CD4-positive, alpha-beta T cell (primary cell): ENCODE measurements around the gene DDX43. TPM values are rescaled to one million over a fixed set of nuclear protein-coding genes. Genes with fewer than 3 reads are reported as not detected.
"Not testable (repeated sequence)": the region's sequence is repeated elsewhere in the genome, so short reads cannot be mapped to it uniquely, and the experiment has no call there.

ENCODE experiments used
- ATAC-seq: fragments of 200-7000 bp; cut with Tn5 transposase; one replicate; pipeline ENCODE4 v1.10.0; 2022; ENCODE audit warnings: mild to moderate bottlenecking; ENCODE audit not compliant: poor library complexity
- CTCF ChIA-PET: fragments of 350-600 bp; sonication (Branson Sonifier 250); formaldehyde crosslinking; loops from one replicate; lab custom pipeline; 2021; ENCODE audit warnings: antibody characterized with exemption, inconsistent platforms; lab: Charles Lee
- POLR2A ChIA-PET: fragments of 350-600 bp; sonication (Branson Sonifier 250); formaldehyde crosslinking; loops from one replicate; lab custom pipeline; 2021; ENCODE audit warnings: antibody characterized with exemption, inconsistent platforms; lab: Charles Lee
- DNase-seq, 14 experiments: peaks; one replicate each; pipeline ENCODE4 v3.0.0-alpha.2; 2013 to 2020; ENCODE audit warnings: mixed read lengths in 2 of 14
- H3K27ac ChIP-seq, 2 donors: one replicate each; pipeline versions ENCODE4 v1.5.1 to v1.7.0; 2013; ENCODE audit warnings: low read length in 2 of 2, low read depth in 1 of 2, mild to moderate bottlenecking in 1 of 2
- H3K27me3 ChIP-seq, 2 experiments: 1 replicate in 1 of 2; 2 replicates in 1 of 2; pipeline versions ENCODE4 v1.6.1 to v1.7.0; 2013; ENCODE audit warnings: low read length in 2 of 2, control low read depth in 1 of 2, mild to moderate bottlenecking in 1 of 2, moderate library complexity in 1 of 2; ENCODE audit not compliant: insufficient read depth in 2 of 2, control insufficient read depth in 1 of 2
- H3K36me3 ChIP-seq: one replicate; pipeline ENCODE4 v1.6.1; 2013; ENCODE audit warnings: low read length, control low read depth; ENCODE audit not compliant: insufficient read depth
- H3K4me1 ChIP-seq: one replicate; pipeline ENCODE4 v1.6.1; 2013; ENCODE audit warnings: low read length, control low read depth; ENCODE audit not compliant: insufficient read depth
- H3K4me3 ChIP-seq: one replicate; pipeline ENCODE4 v1.5.1; 2013; ENCODE audit warnings: mild to moderate bottlenecking, low read length, moderate library complexity
- H3K9me3 ChIP-seq, 2 experiments: 1 replicate in 1 of 2; 2 replicates in 1 of 2; pipeline versions ENCODE4 v1.6.1 to v1.7.0; 2013; ENCODE audit warnings: low read length in 2 of 2, mild to moderate bottlenecking in 2 of 2, control low read depth in 1 of 2, moderate library complexity in 1 of 2; ENCODE audit not compliant: control insufficient read depth in 1 of 2, insufficient read depth in 1 of 2
- H3K27ac Mint-ChIP-seq: one replicate; pipeline ENCODE4 v1.8.0; 2020; ENCODE audit warnings: mixed read lengths
- H3K27me3 Mint-ChIP-seq: one replicate; pipeline ENCODE4 v1.8.0; 2021; ENCODE audit warnings: mixed read lengths
- H3K36me3 Mint-ChIP-seq: one replicate; pipeline ENCODE4 v1.8.0; 2021; ENCODE audit warnings: low read depth, mixed read lengths
- H3K4me1 Mint-ChIP-seq: one replicate; pipeline ENCODE4 v1.8.0; 2021; ENCODE audit warnings: low read depth, mixed read lengths
- H3K4me3 Mint-ChIP-seq: one replicate; pipeline ENCODE4 v1.8.0; 2020; ENCODE audit warnings: mild to moderate bottlenecking, mixed read lengths
- H3K9me3 Mint-ChIP-seq: one replicate; pipeline ENCODE4 v1.8.0; 2020; ENCODE audit warnings: mixed read lengths
- intact Hi-C, 2 experiments: fragments of 100-400 bp; cut with DNase I in 1 of 2; cut with micrococcal nuclease in 1 of 2; formaldehyde crosslinking; loops; one replicate each; pipeline versions ENCODE4 v1.15.1 to v1.9.0; 2023 to 2025; cut with DNase I, micrococcal nuclease
- total RNA-seq, 174 experiments: library from RNA in 2 of 174; stranded (reverse) in 2 of 174; gene quantifications; one replicate each; pipeline ENCODE4 v1.2.3 and lab custom pipeline; 2021 to 2026
- TF ChIP-seq, protein P1 (sequence below): fragments of 200-600 bp; IDR thresholded peaks from one replicate; pipeline ENCODE4 v1.8.0; 2022; ENCODE audit warnings: antibody characterized with exemption, mild to moderate bottlenecking

The DDX43 gene
- total RNA-seq, 2 experiments from 2014 or later: 2.2 to 2.5 TPM

DNA sequence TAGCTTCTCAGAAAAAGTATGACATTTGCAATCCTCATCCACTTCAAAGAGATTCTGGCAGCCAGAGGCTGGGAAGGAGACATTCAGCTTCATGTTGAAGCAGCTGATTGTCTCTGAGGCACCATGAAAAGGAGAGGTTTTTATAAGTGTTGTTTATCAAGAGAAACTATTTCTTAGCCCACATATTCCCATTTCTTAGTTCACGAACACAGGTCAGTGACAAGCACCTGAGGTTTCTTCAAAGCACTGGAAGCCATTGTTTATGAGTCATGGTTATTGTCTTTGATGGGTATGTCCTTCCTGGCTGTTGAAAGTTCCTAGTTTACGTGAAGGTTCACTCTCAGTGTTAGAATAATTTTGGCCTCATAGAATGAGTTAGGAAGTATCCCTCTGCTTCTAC is 3.0 kb upstream of the DDX43 start:
- Histone ChIP-seq H3K9me3 (peaks cover 0 to 7% of the 10 kb centered on the region in 2 experiments), H3K36me3 (no peaks in the 10 kb centered on the region), H3K4me3 (no peak overlapping the region), H3K27me3 (no peaks in the 10 kb centered on the region), H3K27ac (peak overlapping the region in 1 of 2 donors; percentile 50), H3K4me1 (peaks cover 25% of the 10 kb centered on the region)
- Mint-ChIP-seq H3K4me3 (peak overlapping the region; percentile 36), H3K9me3 (no peaks in the 10 kb centered on the region), H3K27me3 (no peaks in the 10 kb centered on the region), H3K36me3 (no peaks in the 10 kb centered on the region), H3K27ac (peak overlapping the region; percentile 60), H3K4me1 (peaks cover 27% of the 10 kb centered on the region)
- ChIA-PET CTCF (interaction anchor here (0.9 kb wide), 1 partner anchor 10 kb away, joined by 4 read pairs; no protein-coding TSS in a partner anchor), POLR2A (interaction anchor here (1.0 kb wide), 1 partner anchor 262 kb away, joined by 3 read pairs; the partner anchor contains the start of gene SLC17A5)
- TF ChIP-seq, protein P1, sequence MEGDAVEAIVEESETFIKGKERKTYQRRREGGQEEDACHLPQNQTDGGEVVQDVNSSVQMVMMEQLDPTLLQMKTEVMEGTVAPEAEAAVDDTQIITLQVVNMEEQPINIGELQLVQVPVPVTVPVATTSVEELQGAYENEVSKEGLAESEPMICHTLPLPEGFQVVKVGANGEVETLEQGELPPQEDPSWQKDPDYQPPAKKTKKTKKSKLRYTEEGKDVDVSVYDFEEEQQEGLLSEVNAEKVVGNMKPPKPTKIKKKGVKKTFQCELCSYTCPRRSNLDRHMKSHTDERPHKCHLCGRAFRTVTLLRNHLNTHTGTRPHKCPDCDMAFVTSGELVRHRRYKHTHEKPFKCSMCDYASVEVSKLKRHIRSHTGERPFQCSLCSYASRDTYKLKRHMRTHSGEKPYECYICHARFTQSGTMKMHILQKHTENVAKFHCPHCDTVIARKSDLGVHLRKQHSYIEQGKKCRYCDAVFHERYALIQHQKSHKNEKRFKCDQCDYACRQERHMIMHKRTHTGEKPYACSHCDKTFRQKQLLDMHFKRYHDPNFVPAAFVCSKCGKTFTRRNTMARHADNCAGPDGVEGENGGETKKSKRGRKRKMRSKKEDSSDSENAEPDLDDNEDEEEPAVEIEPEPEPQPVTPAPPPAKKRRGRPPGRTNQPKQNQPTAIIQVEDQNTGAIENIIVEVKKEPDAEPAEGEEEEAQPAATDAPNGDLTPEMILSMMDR: no peak
- no peak for ATAC-seq
- intact Hi-C loops: no loop called here
- peak in 3 of 14 experiments; percentile 32 to 61 (median 44) for DNase-seq

DNA sequence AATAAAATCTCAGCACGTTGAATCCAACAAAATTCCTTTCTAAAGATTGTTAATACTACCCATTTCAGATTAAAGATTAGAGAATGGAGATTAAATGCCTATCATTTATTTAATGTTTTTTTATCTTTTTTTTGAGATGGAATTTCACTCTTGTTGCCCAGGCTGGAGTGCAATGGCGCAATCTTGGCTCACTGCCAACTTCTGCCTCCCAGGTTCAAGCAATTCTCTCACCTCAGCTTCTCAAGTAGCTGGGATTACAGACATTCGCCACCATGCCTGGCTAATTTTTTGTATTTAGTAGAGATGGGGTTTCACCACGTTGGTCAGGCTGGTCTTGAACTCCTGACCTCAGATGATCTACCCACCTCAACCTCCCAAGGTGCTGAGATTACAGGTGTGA is 2.4 kb upstream of the DDX43 start:
- H3K36me3 Mint-ChIP-seq, H3K36me3 ChIP-seq, CTCF ChIA-PET, DNase-seq, H3K4me3 ChIP-seq, H3K27ac ChIP-seq, POLR2A ChIA-PET, H3K9me3 Mint-ChIP-seq, intact Hi-C loops, ATAC-seq, H3K27me3 ChIP-seq, H3K9me3 ChIP-seq, H3K27me3 Mint-ChIP-seq: not testable (repeated sequence)
- peaks cover 25% of the 10 kb centered on the region for H3K4me1 ChIP-seq
- Mint-ChIP-seq H3K4me1 (peaks cover 27% of the 10 kb centered on the region), H3K27ac (peak overlapping the region; percentile 60), H3K4me3 (peak overlapping the region; percentile 36)

DNA sequence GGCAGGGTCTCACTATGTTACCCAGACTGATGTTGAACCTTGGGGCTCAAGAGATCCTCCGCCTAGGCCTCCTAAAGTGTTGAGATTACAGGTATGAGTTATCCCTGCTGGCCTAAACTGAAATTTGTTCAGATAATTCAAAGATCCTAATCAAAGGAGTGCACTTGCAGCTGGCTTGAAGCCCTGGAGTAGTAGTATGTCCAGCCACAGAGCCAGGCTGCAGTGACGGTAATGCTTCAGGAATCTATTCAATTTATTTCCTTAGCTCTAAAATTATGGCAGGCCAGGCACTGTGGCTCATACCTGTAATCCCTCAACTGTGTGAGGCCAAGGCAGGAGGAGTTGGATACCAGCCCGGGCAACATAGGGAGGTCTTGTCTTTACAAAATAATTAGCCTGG is 1.4 kb upstream of the DDX43 start:
- DNase-seq (no peak), ATAC-seq (no peak)
- intact Hi-C loops: no loop called here
- Histone ChIP-seq H3K4me3 (no peak overlapping the region), H3K4me1 (peaks cover 24% of the 10 kb centered on the region), H3K36me3 (no peaks in the 10 kb centered on the region), H3K27ac (no peak overlapping the region), H3K27me3 (no peaks in the 10 kb centered on the region), H3K9me3 (peaks cover 0 to 7% of the 10 kb centered on the region in 2 experiments)
- H3K27me3 Mint-ChIP-seq: no peaks in the 10 kb centered on the region
- H3K4me3 Mint-ChIP-seq: no peak overlapping the region
- ChIA-PET CTCF (no interaction called here), POLR2A (no interaction called here)
- H3K4me1 Mint-ChIP-seq: peaks cover 27% of the 10 kb centered on the region
- no peaks in the 10 kb centered on the region for H3K9me3 Mint-ChIP-seq
- no peaks in the 10 kb centered on the region for H3K36me3 Mint-ChIP-seq
- TF ChIP-seq, protein P1: no peak
- no peak overlapping the region for H3K27ac Mint-ChIP-seq

DNA sequence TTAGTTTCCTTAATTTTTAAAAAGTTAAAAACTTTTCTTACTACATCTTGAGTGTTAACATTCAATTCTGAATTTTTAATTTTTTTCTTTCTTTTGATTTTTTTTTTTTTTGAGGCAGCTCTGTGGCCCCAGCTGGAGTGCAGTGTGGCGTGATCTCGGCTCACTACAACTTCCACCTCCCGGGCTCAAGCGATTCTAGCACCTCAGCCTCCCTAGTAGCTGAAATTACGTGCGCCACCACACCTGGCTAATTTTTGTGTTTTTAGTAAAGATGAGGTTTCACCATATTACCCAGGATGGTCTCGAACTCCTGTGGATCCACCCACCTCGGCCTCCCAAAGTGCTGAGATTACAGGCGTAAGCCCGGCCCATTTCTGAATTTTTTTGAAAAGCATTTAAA is 1.2 kb downstream of the DDX43 start:
- no peak overlapping the region for H3K4me3 ChIP-seq
- H3K27ac Mint-ChIP-seq: no peak overlapping the region
- TF ChIP-seq, protein P1: no peak
- H3K4me3 Mint-ChIP-seq: no peak overlapping the region
- peaks cover 0 to 7% of the 10 kb centered on the region in 2 experiments for H3K9me3 ChIP-seq
- ChIA-PET CTCF (no interaction called here), POLR2A (interaction anchor here (1.2 to 2.0 kb wide), 3 partner anchors 56 to 257 kb away, joined by 3 to 16 read pairs (median 12); partner anchors contain the start of genes CGAS and MTO1)
- no peaks in the 10 kb centered on the region for H3K36me3 ChIP-seq
- ATAC-seq: no peak
- H3K4me1 Mint-ChIP-seq: peaks cover 20% of the 10 kb centered on the region
- no peak overlapping the region for H3K27ac ChIP-seq
- intact Hi-C loops: no loop called here
- H3K36me3 Mint-ChIP-seq: no peaks in the 10 kb centered on the region
- no peaks in the 10 kb centered on the region for H3K27me3 ChIP-seq
- H3K4me1 ChIP-seq: peaks cover 11% of the 10 kb centered on the region
- no peaks in the 10 kb centered on the region for H3K9me3 Mint-ChIP-seq
- DNase-seq: no peak
- no peaks in the 10 kb centered on the region for H3K27me3 Mint-ChIP-seq
